Trophoblast cell (in vitro differentiated cells and primary cell): ENCODE results near the gene PHETA1.

Experiments used
- DNase-seq, 2 donors: peaks; one replicate each; pipeline ENCODE4 v3.0.0-alpha.2; 2016
- H2AFZ ChIP-seq: 2 replicates; pipeline ENCODE4 v1.6.1; 2013; ENCODE audit warnings: low read length, moderate library complexity, mild to moderate bottlenecking; ENCODE audit not compliant: insufficient read depth, poor library complexity
- H2AK5ac ChIP-seq: 2 replicates; pipeline ENCODE4 v1.6.1; 2013; ENCODE audit warnings: mild to moderate bottlenecking, low read length
- H2BK120ac ChIP-seq: 2 replicates; pipeline ENCODE4 v1.6.1; 2013; ENCODE audit warnings: low read length, mild to moderate bottlenecking, moderate library complexity; ENCODE audit not compliant: insufficient read depth, poor library complexity
- H2BK12ac ChIP-seq: 2 replicates; pipeline ENCODE4 v1.6.1; 2013; ENCODE audit warnings: mild to moderate bottlenecking, low read length, moderate library complexity
- H2BK5ac ChIP-seq: 2 replicates; pipeline ENCODE4 v1.6.1; 2013; ENCODE audit warnings: low read length, low read depth, moderate library complexity, mild to moderate bottlenecking; ENCODE audit not compliant: poor library complexity
- H3K14ac ChIP-seq: 2 replicates; pipeline ENCODE4 v1.6.1; 2013; ENCODE audit warnings: mild to moderate bottlenecking, low read length
- H3K18ac ChIP-seq: 2 replicates; pipeline ENCODE4 v1.6.1; 2013; ENCODE audit warnings: mild to moderate bottlenecking, low read length
- H3K23ac ChIP-seq: 2 replicates; pipeline ENCODE4 v1.6.1; 2013; ENCODE audit warnings: low read length
- H3K27ac ChIP-seq: 2 replicates; pipeline ENCODE4 v1.5.1; 2013; ENCODE audit warnings: low read depth, mild to moderate bottlenecking, inconsistent platforms, low read length, moderate library complexity
- H3K27me3 ChIP-seq: 2 replicates; pipeline ENCODE4 v1.6.1; 2013; ENCODE audit warnings: inconsistent platforms, mild to moderate bottlenecking, low read length, moderate library complexity; ENCODE audit not compliant: insufficient read depth
- H3K36me3 ChIP-seq, 2 experiments: 1 replicate in 1 of 2; 2 replicates in 1 of 2; pipeline ENCODE4 v1.6.1; 2013; ENCODE audit warnings: low read length in 2 of 2, mild to moderate bottlenecking in 2 of 2, moderate library complexity in 1 of 2; ENCODE audit not compliant: insufficient read depth in 2 of 2, control insufficient read depth in 1 of 2
- H3K4ac ChIP-seq: 2 replicates; pipeline ENCODE4 v1.6.1; 2013; ENCODE audit warnings: low read depth, mild to moderate bottlenecking, low read length, moderate library complexity
- H3K4me1 ChIP-seq, 2 experiments: 1 replicate in 1 of 2; 2 replicates in 1 of 2; pipeline ENCODE4 v1.6.1; 2013; ENCODE audit warnings: low read length in 2 of 2, mild to moderate bottlenecking in 2 of 2, moderate library complexity in 1 of 2; ENCODE audit not compliant: insufficient read depth in 2 of 2, control insufficient read depth in 1 of 2
- H3K4me2 ChIP-seq: 2 replicates; pipeline ENCODE4 v1.6.1; 2013; ENCODE audit warnings: inconsistent platforms, mild to moderate bottlenecking, low read length, moderate library complexity
- H3K4me3 ChIP-seq: 2 replicates; pipeline ENCODE4 v1.5.1; 2013; ENCODE audit warnings: mild to moderate bottlenecking, low read depth, low read length, inconsistent platforms
- H3K79me1 ChIP-seq: one replicate; pipeline ENCODE4 v1.6.1; 2013; ENCODE audit warnings: low read length
- H3K79me2 ChIP-seq: 2 replicates; pipeline ENCODE4 v1.6.1; 2013; ENCODE audit warnings: low read length, mild to moderate bottlenecking; ENCODE audit not compliant: control insufficient read depth, insufficient read depth, poor library complexity
- H3K9ac ChIP-seq: 2 replicates; pipeline ENCODE4 v1.6.1; 2013; ENCODE audit warnings: mild to moderate bottlenecking, low read length
- H3K9me3 ChIP-seq: 2 replicates; pipeline ENCODE4 v1.6.1; 2013; ENCODE audit warnings: low read depth, mild to moderate bottlenecking, control low read depth, inconsistent platforms, low read length; ENCODE audit not compliant: insufficient read depth
- H4K12ac ChIP-seq: 2 replicates; pipeline ENCODE4 v1.6.1; 2013; ENCODE audit warnings: low read depth, mild to moderate bottlenecking, low read length, moderate library complexity
- H4K8ac ChIP-seq: 2 replicates; pipeline ENCODE4 v1.6.1; 2013; ENCODE audit warnings: low read depth, mild to moderate bottlenecking, low read length, moderate library complexity
- H4K91ac ChIP-seq: one replicate; pipeline ENCODE4 v1.6.1; 2013; ENCODE audit warnings: low read depth, mild to moderate bottlenecking, low read length, moderate library complexity
- WGBS: extraction: QIAGEN DNeasy Blood & Tissue Kit; methylation state at CpG from one replicate; pipeline ENCODE4 v1.1.7; 2013; ENCODE audit warnings: missing lambda C conversion rate; ENCODE audit not compliant: insufficient read length, insufficient coverage; ENCODE audit errors: extremely low coverage; 5-methylcytosine and 5-hydroxymethylcytosine counted together

The PHETA1 gene

DNA sequence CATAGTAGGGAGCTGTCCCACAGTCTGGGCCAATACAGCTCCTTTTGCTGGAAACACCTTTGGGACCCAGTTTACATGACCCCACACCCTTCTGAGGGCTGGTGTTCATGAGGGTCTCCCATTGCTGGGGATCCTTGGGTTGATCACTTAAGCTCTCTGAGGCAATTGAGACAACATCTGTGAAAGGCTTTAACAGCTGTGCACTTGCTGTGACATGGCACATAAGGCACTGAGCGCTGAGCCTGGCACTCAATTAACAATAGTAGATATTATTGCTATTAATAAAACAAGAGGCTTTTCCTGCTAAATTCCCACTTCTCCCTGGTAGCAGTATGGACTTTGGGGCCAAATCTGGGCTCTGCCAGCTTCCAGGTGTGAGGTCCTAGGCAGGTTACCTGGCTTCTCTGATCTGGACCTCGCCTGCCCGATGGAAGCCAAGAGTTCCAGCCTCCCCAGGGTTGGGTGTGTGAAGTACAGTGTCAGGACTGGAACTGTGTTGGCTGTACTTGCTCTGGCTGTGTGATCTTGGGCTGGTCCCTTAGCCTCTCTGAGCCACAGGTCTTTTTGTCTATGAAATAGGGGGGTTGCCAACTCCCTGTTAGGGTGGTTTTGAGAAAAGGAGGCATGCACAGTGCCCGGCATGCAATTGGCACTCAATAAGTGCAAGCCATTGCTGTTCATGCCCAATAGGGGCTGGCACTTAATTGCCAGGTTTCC is 39.9 kb upstream of the PHETA1 start:
- Histone ChIP-seq H2BK120ac (no peak overlapping the region), H3K79me1 (peaks cover 5% of the 10 kb centered on the region), H3K4ac (no peak overlapping the region), H3K9me3 (peaks cover 2% of the 10 kb centered on the region), H2BK5ac (no peak overlapping the region), H3K27ac (no peak overlapping the region), H3K4me1 (peaks cover 31 to 40% of the 10 kb centered on the region in 2 experiments), H3K79me2 (peaks cover 6% of the 10 kb centered on the region), H3K14ac (no peak overlapping the region), H3K9ac (no peak overlapping the region), H3K27me3 (no peaks in the 10 kb centered on the region), H3K36me3 (no peaks in the 10 kb centered on the region), H3K4me2 (no peak overlapping the region), H2AK5ac (no peak overlapping the region), H2BK12ac (no peak overlapping the region), H4K8ac (no peak overlapping the region), H3K4me3 (no peak overlapping the region), H3K18ac (no peak overlapping the region), H4K91ac (no peak overlapping the region), H4K12ac (no peak overlapping the region), H2AFZ (no peak overlapping the region), H3K23ac (no peak overlapping the region)
- DNase-seq = no peak
- no CpG with 5 or more reads among the region's 4 CpGs for WGBS

DNA sequence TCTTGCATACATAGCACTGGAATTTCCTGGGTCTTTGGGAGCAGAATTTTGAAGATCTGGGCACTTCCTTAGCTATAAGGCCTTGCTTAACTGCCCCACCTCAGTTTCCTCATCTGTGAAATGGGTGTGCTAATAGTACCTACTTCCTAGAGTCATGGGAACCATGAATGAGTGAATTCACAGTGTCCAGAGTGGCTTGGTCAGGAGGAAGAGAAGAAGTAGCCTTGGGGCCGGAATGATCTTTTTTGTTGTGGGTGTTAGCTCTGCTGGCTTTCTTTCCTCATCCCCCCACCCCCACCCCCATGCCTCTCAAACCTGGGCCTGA is 39.2 kb upstream of the PHETA1 start:
- Histone ChIP-seq H3K9ac (no peak overlapping the region), H2BK5ac (no peak overlapping the region), H3K79me2 (peaks cover 6% of the 10 kb centered on the region), H4K12ac (no peak overlapping the region), H2AK5ac (no peak overlapping the region), H4K91ac (no peak overlapping the region), H3K14ac (no peak overlapping the region), H3K4ac (no peak overlapping the region), H4K8ac (no peak overlapping the region), H3K9me3 (peaks cover 2% of the 10 kb centered on the region), H3K27ac (no peak overlapping the region), H3K23ac (no peak overlapping the region), H3K4me3 (no peak overlapping the region), H3K36me3 (no peaks in the 10 kb centered on the region), H3K18ac (no peak overlapping the region), H3K27me3 (no peaks in the 10 kb centered on the region), H3K79me1 (peaks cover 5% of the 10 kb centered on the region), H2AFZ (no peak overlapping the region), H2BK120ac (no peak overlapping the region), H3K4me2 (no peak overlapping the region), H2BK12ac (no peak overlapping the region), H3K4me1 (peaks cover 26 to 34% of the 10 kb centered on the region in 2 experiments)
- WGBS = no CpG with 5 or more reads among the region's 1 CpG
- DNase-seq = no peak

- Histone ChIP-seq H3K27ac (no peak overlapping the region), H2AFZ (no peak overlapping the region), H3K18ac (no peak overlapping the region), H2AK5ac (no peak overlapping the region), H3K79me2 (peaks cover 6% of the 10 kb centered on the region), H3K4me3 (no peak overlapping the region), H4K91ac (no peak overlapping the region), H4K12ac (no peak overlapping the region), H3K14ac (no peak overlapping the region), H3K79me1 (peaks cover 5% of the 10 kb centered on the region), H2BK12ac (no peak overlapping the region), H3K23ac (no peak overlapping the region), H3K36me3 (no peaks in the 10 kb centered on the region), H3K4me2 (no peak overlapping the region), H2BK120ac (no peak overlapping the region), H4K8ac (no peak overlapping the region), H2BK5ac (no peak overlapping the region), H3K9ac (no peak overlapping the region), H3K9me3 (peaks cover 2% of the 10 kb centered on the region), H3K4me1 (peaks cover 24 to 34% of the 10 kb centered on the region in 2 experiments), H3K27me3 (no peaks in the 10 kb centered on the region), H3K4ac (no peak overlapping the region)
- no peak for DNase-seq
- WGBS = no CpG with 5 or more reads among the region's 9 CpGs
Observed at GRCh38 chr12:111407377-111408115, 38.7 kb upstream of the PHETA1 start.

- Histone ChIP-seq H2AK5ac (peak overlapping the region; percentile 2), H4K12ac (peak overlapping the region; percentile 17), H3K23ac (no peak overlapping the region), H2BK5ac (no peak overlapping the region), H2AFZ (peak overlapping the region; percentile 13), H3K79me2 (peaks cover 6% of the 10 kb centered on the region), H3K4me2 (peak overlapping the region; percentile 87), H2BK12ac (peak overlapping the region; percentile 37), H3K27ac (no peak overlapping the region), H3K18ac (peak overlapping the region; percentile 20), H3K4me3 (peak overlapping the region; percentile 74), H3K27me3 (no peaks in the 10 kb centered on the region), H3K14ac (peak overlapping the region; percentile 10), H3K36me3 (no peaks in the 10 kb centered on the region), H3K9ac (peak overlapping the region; percentile 63), H4K91ac (peak overlapping the region; percentile 6), H3K9me3 (peaks cover 2% of the 10 kb centered on the region), H3K4ac (peak overlapping the region; percentile 35), H3K4me1 (peaks cover 18 to 34% of the 10 kb centered on the region in 2 experiments), H2BK120ac (peak overlapping the region; percentile 0), H4K8ac (peak overlapping the region; percentile 49), H3K79me1 (peaks cover 5% of the 10 kb centered on the region)
- WGBS = no CpG with 5 or more reads among the region's 34 CpGs
- peak in 1 of 2 donors; percentile 23 for DNase-seq
Observed at GRCh38 chr12:111406474-111407376, 37.8 kb upstream of the PHETA1 start.
